Astrocyte of the hippocampus (primary cell): ENCODE results near the gene CCNDBP1.
"Not testable (repeated sequence)": the region's sequence is repeated elsewhere in the genome, so short reads cannot be mapped to it uniquely, and the experiment has no call there.

Experiments used
- DNase-seq: peaks from one replicate; pipeline ENCODE4 v3.0.0; 2011; ENCODE audit warnings: low read depth, low spot score

CCNDBP1 gene

DNA sequence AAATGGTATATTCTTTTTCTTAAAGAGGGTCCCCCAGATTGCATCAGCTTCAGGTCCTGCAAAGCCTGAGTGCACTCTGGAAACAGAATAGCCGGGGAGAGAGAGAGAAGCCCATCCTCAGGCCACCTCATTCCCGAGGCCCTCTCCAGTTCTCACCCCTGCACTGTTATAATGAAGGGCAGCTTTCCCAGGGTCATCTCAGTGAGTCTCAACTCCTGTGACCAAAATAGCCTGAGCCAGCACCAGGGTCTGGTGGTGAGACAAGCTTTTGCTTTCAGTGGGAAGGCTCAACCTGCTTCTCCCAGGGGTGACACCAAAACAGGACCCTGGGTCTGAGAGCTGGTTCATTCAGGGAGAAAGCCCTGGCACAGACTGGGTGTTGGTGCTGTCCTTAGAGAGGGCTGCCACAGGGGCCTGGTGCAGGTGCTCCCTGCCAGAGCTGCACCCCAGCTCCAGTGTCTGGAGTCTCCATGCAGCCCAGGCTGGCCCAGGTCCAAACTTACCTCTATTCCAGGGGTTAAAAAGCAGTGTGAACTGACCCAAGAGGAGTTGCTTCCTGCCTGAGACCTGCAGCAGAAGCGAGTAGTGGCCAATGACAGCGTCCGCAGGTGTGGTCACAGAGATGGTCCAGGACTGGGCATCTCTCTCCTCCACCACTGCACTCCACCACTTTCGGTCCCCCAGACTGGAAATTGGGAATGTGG is 29.5 kb downstream of the CCNDBP1 start:
- DNase-seq = no peak

- DNase-seq = peak; percentile 35
Measured at GRCh38 chr15:43215961-43216360, 30.8 kb downstream of the CCNDBP1 start.

DNA sequence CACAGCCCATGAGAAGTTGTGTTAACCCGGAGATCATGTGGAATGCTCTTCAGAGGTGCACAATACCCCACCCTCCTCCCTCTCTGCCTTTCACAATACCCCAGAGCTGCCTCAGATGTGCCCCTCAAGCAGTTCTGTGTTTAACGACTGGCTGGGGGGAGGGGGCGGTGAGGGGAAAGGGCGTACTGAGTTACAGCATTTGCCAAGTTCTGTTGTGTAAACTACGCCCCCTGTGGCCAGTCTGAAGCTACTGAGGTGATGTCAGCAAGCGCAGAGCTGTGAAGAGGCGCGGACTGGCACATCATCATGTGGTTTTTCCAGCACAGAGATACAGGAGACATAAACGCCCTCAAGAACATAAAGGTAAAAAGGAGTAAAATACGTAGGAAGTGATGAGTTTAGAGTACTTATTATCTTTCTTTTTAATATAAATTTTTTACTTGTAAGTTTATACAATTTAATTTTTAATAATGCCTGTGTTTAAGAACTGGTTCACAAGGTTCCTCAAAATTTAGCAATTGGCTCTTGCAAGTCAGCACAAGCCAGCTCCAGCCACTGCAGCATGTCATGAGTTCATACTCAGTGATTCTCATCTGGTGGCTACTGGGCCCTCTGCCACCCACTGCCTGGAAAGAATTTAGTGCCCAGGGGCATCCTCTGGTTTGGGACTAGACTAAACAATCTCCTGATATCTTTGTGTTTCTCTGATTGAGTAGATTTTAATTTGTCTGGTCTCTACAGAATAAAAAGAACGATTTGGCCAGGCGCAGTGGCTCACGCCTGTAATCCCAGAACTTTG is 33.9 kb downstream of the CCNDBP1 start:
- peak; percentile 12 for DNase-seq

- DNase-seq = no peak
Measured at GRCh38 chr15:43219929-43220928, 35.0 kb downstream of the CCNDBP1 start.

DNA sequence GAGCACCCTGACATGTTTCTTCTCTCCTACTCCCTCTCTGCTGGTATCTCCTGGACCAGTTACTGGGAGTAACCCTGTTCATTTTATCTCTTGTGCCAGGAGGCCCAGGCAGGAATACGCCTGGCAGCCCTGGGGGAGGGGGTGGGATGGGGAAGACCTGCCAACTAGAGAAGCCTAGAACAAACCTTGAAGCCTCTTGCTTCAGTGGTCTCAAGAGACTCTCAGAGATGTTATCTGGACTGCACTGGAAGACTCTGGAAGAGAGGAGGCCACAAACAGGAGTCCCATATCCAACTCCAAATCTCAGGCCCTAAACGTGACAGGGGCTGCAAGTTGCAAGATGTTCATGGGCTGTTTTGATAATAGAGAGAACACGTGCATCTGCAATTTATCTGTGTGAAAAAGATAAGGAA is 35.8 kb downstream of the CCNDBP1 start, which contains the start of gene EPB42:
Gene EPB42, minus strand, starts transcription at position 28 of the 413 bp plus-strand sequence. CDS start 193 bp downstream, outside the sequence.
- DNase-seq = no peak

- no peak for DNase-seq
Measured at GRCh38 chr15:43221422-43221821, 36.2 kb downstream of the CCNDBP1 start.

- peak; percentile 83 for DNase-seq
Measured at GRCh38 chr15:43225201-43225949, 40.2 kb downstream of the CCNDBP1 start.

- DNase-seq = not testable (repeated sequence)
Measured at GRCh38 chr15:43225950-43226255, 40.7 kb downstream of the CCNDBP1 start.

- DNase-seq = no peak
Measured at GRCh38 chr15:43226436-43227305, 41.5 kb downstream of the CCNDBP1 start.

- DNase-seq = no peak
Measured at GRCh38 chr15:43229977-43230376, 44.8 kb downstream of the CCNDBP1 start.

DNA sequence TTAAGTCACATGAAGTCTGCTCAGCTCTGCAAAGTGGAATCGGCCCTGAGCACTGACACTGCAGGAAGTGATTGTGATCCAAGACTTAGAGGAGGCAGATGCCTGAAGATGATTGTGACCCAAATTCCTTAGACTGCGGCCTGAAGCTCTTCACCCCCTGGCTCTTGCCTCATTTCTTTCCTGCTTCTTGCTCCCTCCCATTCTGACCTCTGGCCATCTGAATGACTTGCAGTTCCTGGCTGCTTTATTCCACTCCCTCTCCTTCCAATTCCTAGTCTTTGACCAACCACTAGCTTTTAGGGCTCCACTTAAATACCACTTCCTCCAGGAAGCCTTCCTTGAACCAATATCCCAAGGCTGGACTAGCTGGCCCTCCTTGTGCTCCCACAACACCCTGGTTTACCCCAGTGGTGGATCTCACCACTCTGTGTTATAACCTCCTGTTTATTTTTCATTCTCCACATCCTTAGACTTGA is 45.5 kb downstream of the CCNDBP1 start:
- no peak for DNase-seq

DNA sequence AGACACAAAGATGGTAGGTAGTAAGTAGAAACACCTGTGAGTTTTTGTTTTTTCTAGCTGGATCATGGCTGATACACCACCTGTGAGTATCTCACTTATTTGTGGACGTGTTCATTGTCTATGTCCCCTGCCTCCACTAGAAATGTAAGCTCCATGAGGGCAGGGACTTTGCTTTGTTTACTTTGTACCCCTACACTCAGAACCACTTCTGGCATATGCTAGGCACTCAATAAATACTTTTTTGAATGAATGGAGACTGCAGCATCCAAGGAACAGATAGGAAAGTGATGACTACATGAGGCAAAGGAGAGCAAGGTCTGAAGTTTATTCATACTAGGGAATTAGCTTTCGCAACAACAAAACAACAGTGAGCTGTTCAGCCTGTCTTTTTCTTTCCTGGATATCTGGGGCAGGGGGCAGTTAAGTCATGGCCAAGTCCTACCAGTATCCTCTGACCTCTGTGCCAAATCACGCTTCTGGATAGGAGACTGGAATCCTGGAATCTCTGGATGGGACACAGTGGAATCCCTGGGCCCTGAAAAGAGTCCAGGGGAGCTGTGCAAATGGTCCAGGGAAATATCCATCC is 47.2 kb downstream of the CCNDBP1 start:
- no peak for DNase-seq

DNA sequence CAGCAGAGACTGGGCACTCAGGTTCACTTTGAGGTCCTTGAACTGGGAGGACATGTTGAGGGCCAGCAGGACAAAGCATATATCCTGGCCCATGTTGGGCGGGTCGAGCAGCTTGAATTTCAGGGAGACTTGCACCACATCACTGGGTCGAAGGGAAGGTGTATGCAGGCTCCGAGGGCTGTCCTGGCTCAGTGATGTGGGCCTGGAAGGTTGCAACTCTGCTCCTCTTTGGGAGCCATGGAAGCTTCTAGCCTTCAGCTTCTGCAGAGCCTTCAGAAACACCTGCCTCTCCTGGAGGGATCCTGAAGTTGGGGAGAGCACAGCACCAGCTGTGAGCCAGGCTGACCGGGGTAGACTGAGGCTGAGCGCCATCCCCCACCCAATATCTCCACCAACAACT is 50.3 kb downstream of the CCNDBP1 start:
- DNase-seq = no peak

DNA sequence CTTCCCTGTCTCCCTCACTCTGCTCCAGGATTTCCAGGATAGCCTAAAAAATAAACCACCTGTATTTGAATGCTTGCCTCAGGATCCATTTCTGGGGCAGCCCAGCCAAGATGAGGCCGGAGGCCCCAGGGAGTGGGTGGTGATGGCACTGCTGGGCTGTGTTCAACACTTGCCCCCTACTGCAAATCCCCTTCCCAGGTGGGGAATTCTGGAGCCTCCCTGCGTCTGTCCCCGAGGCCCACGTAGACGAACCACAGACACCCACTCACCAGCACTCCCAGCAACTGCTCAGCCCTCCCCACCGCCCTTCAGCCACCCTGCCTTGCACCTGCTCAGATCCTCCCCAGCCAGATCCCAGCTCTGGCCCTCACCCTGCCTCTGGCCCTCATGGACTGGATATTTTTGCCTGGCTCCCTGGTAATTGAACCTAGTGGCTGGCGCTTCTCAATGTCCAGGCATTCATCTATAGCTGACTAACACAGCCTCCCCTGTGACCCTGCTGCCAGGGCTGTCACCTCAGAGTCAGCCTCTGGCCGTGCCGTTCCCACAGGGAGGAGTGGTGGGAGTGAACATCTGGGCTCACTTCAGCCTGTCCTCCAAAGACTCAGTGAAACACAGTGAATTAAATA is 52.8 kb downstream of the CCNDBP1 start:
- DNase-seq = no peak

DNA sequence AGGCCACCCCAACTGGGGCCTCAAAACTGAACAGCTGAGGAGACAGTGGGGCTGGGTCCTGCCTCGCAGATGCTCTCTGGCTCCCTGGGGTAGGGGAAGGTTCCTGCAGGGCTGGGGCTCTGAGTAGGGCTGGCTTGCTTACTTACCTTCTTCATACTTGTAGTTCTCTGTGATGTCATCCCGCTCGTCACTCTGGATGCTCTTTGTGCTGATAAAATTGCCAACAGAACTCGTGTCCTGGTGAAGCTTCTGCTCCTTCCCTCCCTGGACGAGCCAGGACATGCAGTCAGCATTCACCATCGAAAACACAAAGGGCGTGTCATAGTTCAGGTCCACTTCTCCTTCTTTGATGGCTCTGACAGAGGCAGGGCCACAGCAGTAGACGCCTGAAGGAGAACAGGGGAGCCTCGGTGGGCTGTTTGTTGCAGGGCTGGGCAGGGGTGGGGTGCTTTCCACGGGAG is 53.5 kb downstream of the CCNDBP1 start:
- DNase-seq = no peak

DNA sequence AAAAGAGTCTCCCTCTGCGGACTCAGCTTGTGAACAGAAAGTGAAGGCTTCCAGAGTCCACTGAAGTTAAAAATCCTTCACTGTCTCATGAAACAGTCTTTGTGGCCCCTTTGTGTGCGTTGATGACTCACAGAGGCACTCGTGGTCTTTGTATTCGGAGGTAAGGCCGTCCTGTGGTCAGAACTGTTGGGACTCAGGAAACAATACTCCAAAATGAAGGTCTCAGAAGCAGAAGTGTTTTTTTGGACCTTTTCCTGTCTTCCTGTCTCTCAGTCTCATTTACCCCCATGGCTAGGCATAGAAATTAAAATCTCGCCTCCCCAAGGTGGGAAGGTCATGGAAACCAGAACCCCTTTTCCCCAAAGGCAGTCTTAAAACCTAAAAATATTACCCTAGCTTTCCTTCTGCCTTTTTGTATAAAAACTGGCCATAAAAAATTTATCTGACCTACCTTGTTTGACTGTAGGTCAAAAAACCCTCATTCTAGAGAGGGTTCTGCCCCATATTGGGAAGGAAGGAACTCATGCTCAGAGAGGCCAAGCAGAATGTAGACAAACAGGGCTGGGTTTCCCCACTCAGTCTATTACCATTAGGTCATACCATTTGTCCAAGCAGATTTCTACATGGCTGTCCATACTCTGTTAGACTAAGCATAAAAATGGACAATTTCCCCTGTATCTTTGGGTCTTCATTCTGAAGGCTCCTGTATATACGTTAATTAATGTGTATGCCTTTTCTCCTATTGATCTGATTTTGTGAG is 54.7 kb downstream of the CCNDBP1 start:
- DNase-seq = peak; percentile 78

DNA sequence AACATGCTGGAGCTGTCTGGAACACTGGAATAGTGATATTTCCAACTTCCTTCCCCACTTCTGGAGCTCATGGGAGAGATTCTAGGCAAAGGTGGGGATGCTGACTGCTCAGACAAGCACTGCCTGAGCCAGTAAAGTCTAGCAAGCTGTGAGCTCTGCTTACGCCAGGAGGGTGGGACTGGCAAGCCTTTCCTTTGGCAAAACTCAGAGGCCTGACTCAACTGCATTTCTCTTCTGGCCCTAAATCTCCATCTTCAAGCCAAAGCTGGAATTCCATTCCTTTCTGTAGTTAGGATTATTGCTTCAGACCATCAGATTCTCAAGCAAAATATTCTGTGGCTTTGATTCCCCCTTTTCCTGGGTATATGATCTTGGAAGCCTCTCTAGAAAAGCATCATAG is 55.9 kb downstream of the CCNDBP1 start:
- DNase-seq = peak; percentile 79

DNA sequence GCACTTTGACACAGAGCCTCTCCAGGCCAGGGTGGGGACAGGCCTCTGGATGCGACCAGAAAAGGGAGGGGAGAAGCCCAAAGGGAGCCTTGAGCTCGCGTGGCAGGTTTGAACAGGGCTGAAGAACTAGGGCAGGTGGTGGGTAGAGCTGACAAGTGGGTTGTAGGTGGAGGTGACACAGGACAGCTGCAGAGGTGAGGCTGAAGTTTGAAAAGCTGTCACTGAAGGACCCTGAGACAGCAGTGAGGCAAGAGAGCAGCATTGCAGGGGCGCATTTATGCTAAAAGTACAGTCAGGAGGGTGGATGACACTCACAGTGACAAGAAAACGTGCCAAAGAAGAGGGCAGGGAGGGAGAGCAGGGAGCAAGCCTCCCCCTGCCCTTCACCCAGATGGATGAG is 57.4 kb downstream of the CCNDBP1 start:
- DNase-seq = no peak
